Inflammatory macrophage treated with lipopolysaccharide for 4 hours (primary cell): ENCODE measurements around the gene PYHIN1.

Experiments
- DNase-seq: peaks from one replicate; pipeline ENCODE4 v3.0.0-alpha.2; 2020

Gene PYHIN1

GRCh38 chr1:159023723-159024122, 92.4 kb downstream of the PYHIN1 start:
- DNase-seq = no peak

DNA sequence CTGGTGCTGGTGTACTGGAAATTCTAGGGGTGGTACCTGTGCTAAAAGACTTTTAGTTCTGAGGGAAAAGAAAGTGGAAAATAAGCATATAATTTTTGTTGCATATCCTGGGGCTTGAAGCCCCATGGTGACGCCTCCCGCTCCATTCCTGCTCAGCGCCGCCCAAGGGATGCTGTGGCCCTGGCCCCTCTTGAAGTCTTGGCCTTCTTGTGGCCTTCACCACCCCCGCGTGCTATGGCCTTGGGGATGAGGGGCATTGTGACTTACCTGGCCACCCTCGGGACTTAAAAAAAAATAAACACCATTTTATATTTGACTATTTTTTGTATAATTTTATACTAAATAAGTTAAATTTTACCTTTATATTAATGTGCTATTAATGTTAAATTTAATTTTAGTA, 93.7 kb downstream of the PYHIN1 start:
- no peak for DNase-seq
